ENCODE measurements around the gene PITPNC1. TPM values are rescaled to one million over a fixed set of nuclear protein-coding genes. Genes with fewer than 3 reads are reported as not detected.
A peak's percentile ranks its signal among the peaks of the same experiment; 100 is the strongest.

The PITPNC1 gene
- total and polyA plus RNA-seq, 2 experiments from 2014 or later, result 5.8 to 7.3 TPM

DNA sequence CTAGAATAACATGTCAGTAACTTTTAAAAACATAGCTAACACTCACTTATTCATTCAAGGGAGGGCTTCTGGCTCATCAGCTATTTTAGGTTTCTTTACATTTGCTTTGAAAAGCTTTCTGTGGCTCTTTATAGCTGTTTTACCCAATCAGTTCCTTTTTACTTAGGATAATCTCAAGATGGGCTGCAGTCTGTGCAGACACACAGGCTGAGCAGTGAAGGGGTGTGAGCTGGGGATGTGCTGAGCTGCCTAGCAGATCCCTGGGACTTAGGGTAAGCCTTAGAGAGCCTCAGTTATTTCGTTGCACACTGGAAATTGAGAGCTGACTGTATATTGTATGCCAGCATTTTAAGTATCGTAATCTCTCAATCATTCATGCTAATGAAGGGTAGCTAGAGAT lies 310.4 kb downstream of the PITPNC1 start:
- Histone ChIP-seq H3K9ac (no peak overlapping the region), H3K27me3 (replicated peaks; ENCODE audit: insufficient read depth) (no peaks in the 10 kb centered on the region), H4K20me1 (ENCODE audit: insufficient read depth) (no peaks in the 10 kb centered on the region), H3K9me2 (ENCODE audit: insufficient read depth) (no peaks in the 10 kb centered on the region), H3K4me2 (ENCODE audit: unreplicated experiment) (no peak overlapping the region), H3K79me2 (ENCODE audit: insufficient read depth) (no peaks in the 10 kb centered on the region), H2AFZ (no peak overlapping the region), H3K4me1 (ENCODE audit: insufficient read depth) (no peaks in the 10 kb centered on the region), H3K4me3 (no peak overlapping the region), H3F3A (ENCODE audit: insufficient read depth) (no peaks in the 10 kb centered on the region; the same call in 1 of the 2 replicates), H3K36me3 (ENCODE audit: low read depth) (no peaks in the 10 kb centered on the region), H3K9me3 (ENCODE audit: low read depth) (no peaks in the 10 kb centered on the region), H3K27ac (no peak overlapping the region)
- no peak for DNase-seq
- in situ Hi-C loops (cut with MboI), result loop anchor here (10.0 kb wide), 1 partner anchor 313 kb away; the partner anchor contains the start of gene PITPNC1
- 77 to 80% methylated on average over 2 of the region's 2 CpGs for WGBS, 2 experiments (ENCODE audit: low coverage in 1 of 2, low lambda C conversion rate in 2 of 2, missing lambda C conversion rate in 2 of 2)
- TF ChIP-seq EZH2 (IDR thresholded peaks at IDR 0.05; ENCODE audit: insufficient read depth, poor library complexity, severe bottlenecking) (no peak), EZH2phosphoT487 (IDR thresholded peaks at IDR 0.05; ENCODE audit: insufficient read depth, low read depth) (no peak)

DNA sequence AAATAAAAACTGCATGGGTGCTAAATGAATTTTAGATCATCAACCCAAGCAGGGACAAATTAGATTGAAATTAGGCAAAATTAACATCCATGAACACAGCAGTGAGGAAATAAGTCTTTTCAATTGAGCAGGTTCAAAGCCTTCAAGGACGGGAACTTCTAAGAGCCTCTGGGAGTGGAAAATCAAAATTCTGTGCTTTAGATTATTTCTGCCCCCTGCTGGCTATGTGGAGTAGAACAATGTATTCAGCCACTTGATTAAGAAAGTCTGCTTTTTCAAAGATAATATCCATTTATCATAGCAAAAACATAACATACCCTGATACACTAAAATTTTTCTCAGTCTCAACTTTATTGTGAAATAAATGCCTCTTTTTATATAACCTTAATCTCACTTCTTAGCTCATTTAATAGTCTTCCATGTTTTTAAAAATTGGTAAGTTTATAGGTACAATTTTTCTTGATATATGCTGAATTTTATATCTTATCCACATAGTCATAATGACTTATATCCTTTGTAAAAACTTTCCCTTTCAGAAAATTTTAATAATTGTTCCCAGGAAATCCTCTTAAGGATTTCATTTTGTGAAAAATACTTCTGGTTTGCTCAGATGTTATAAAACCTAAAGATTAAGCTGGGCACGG lies 312.6 kb downstream of the PITPNC1 start:
- no peak overlapping the region for H3K4me2 ChIP-seq (ENCODE audit: unreplicated experiment)
- WGBS, 2 experiments (ENCODE audit: low coverage in 1 of 2, low lambda C conversion rate in 2 of 2, missing lambda C conversion rate in 2 of 2), result 34 to 35% methylated on average over 2 of the region's 2 CpGs
- in situ Hi-C loops (cut with MboI), result loop anchor here (10.0 kb wide), 1 partner anchor 315 kb away; the partner anchor contains the start of gene PITPNC1
- no peak overlapping the region for H2AFZ ChIP-seq
- DNase-seq, result peak; percentile 79
- H3K4me3 ChIP-seq, result no peak overlapping the region
- H3K79me2 ChIP-seq (ENCODE audit: insufficient read depth), result no peaks in the 10 kb centered on the region
- H3F3A ChIP-seq (ENCODE audit: insufficient read depth), result no peaks in the 10 kb centered on the region; the same call in 1 of the 2 replicates
- no peak overlapping the region for H3K27ac ChIP-seq
- TF ChIP-seq EZH2phosphoT487 (IDR thresholded peaks at IDR 0.05; ENCODE audit: insufficient read depth, low read depth) (no peak), EZH2 (IDR thresholded peaks at IDR 0.05; ENCODE audit: insufficient read depth, poor library complexity, severe bottlenecking) (no peak)
- H4K20me1 ChIP-seq (ENCODE audit: insufficient read depth), result no peaks in the 10 kb centered on the region
- no peaks in the 10 kb centered on the region for H3K9me3 ChIP-seq (ENCODE audit: low read depth)
- no peaks in the 10 kb centered on the region for H3K9me2 ChIP-seq (ENCODE audit: insufficient read depth)
- H3K9ac ChIP-seq, result no peak overlapping the region
- no peaks in the 10 kb centered on the region for H3K27me3 ChIP-seq (replicated peaks; ENCODE audit: insufficient read depth)
- H3K4me1 ChIP-seq (ENCODE audit: insufficient read depth), result no peaks in the 10 kb centered on the region
- H3K36me3 ChIP-seq (ENCODE audit: low read depth), result no peaks in the 10 kb centered on the region

DNA sequence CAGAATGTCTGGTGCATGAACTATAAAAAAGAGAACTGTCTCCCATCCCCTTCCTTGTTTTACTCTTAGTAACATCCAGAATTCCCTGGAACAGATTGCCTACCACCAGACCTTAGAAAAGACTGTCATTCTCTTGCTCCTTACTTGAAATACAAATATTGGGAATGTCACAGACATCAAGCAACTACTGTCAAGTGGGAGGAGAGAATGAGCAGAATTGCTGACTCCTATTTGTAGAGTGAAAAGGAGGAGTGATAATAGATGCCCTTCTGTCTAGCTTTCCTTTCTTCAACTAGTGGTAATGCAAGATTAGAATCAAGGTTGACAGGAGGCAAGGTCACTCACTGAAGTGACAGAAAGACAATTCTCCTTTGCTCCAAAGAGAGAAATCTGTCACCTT lies 316.7 kb downstream of the PITPNC1 start:
- no peaks in the 10 kb centered on the region for H3K79me2 ChIP-seq (ENCODE audit: insufficient read depth)
- no peaks in the 10 kb centered on the region for H3K36me3 ChIP-seq (ENCODE audit: low read depth)
- H3K4me2 ChIP-seq (ENCODE audit: unreplicated experiment), result no peak overlapping the region
- no peak for TF ChIP-seq EZH2 (IDR thresholded peaks at IDR 0.05; ENCODE audit: insufficient read depth, poor library complexity, severe bottlenecking)
- no peak for TF ChIP-seq EZH2phosphoT487 (IDR thresholded peaks at IDR 0.05; ENCODE audit: insufficient read depth, low read depth)
- H3K27ac ChIP-seq, result no peak overlapping the region
- H3K4me1 ChIP-seq (ENCODE audit: insufficient read depth), result no peaks in the 10 kb centered on the region
- no peaks in the 10 kb centered on the region for H3K9me3 ChIP-seq (ENCODE audit: low read depth)
- no peaks in the 10 kb centered on the region for H3F3A ChIP-seq (ENCODE audit: insufficient read depth)
- no peak overlapping the region for H3K9ac ChIP-seq
- H3K27me3 ChIP-seq (replicated peaks; ENCODE audit: insufficient read depth), result no peaks in the 10 kb centered on the region
- no peaks in the 10 kb centered on the region for H4K20me1 ChIP-seq (ENCODE audit: insufficient read depth)
- no peak overlapping the region for H2AFZ ChIP-seq
- in situ Hi-C loops (cut with MboI), result no loop called here
- no peak overlapping the region for H3K4me3 ChIP-seq
- no peak for DNase-seq
- no peaks in the 10 kb centered on the region for H3K9me2 ChIP-seq (ENCODE audit: insufficient read depth)

DNA sequence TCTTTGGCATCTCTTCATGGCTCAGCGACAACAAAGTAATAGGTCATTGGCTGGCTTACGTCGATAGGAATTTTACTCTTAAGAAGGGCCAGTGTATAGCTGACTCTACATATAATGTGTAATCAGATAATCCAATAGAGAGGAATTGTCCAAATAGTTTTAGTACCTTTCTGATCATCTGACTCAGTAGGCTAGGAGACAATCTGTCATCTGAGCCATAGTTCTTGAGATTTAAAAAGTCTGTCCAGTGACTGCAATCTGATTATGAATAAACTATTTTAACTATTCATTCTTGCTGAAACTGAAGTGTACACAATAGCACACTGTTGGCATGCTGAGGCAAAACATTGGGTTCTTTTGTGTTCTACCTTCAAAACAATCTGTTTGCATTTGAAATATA lies 319.3 kb downstream of the PITPNC1 start:
- Histone ChIP-seq H3K27me3 (replicated peaks; ENCODE audit: insufficient read depth) (no peaks in the 10 kb centered on the region), H3K4me3 (no peak overlapping the region), H3K9me2 (ENCODE audit: insufficient read depth) (no peaks in the 10 kb centered on the region), H3K27ac (no peak overlapping the region), H3K9me3 (ENCODE audit: low read depth) (no peaks in the 10 kb centered on the region), H3K4me1 (ENCODE audit: insufficient read depth) (no peaks in the 10 kb centered on the region), H3K79me2 (ENCODE audit: insufficient read depth) (no peaks in the 10 kb centered on the region), H4K20me1 (ENCODE audit: insufficient read depth) (no peaks in the 10 kb centered on the region), H2AFZ (no peak overlapping the region), H3K9ac (no peak overlapping the region), H3K4me2 (ENCODE audit: unreplicated experiment) (no peak overlapping the region), H3F3A (ENCODE audit: insufficient read depth) (0 out of 2 replicates have a peak, but pooled peaks cover 9% of the 10 kb centered on the region), H3K36me3 (ENCODE audit: low read depth) (no peaks in the 10 kb centered on the region)
- in situ Hi-C loops (cut with MboI), result no loop called here
- TF ChIP-seq EZH2phosphoT487 (IDR thresholded peaks at IDR 0.05; ENCODE audit: insufficient read depth, low read depth) (no peak), EZH2 (IDR thresholded peaks at IDR 0.05; ENCODE audit: insufficient read depth, poor library complexity, severe bottlenecking) (no peak)
- DNase-seq, result no peak
- 62 to 69% methylated on average over 3 of the region's 3 CpGs for WGBS, 2 experiments (ENCODE audit: low coverage in 1 of 2, low lambda C conversion rate in 2 of 2, missing lambda C conversion rate in 2 of 2)

Measured in GM23248 (cell line).